PC-9 (cell line): ENCODE results near the gene MRPL58.

Experiments used
- EZH2 ChIP-seq: fragments of 200-600 bp; sonication (generic); IDR thresholded peaks from 2 replicates; pipeline ENCODE4 v1.8.0; 2017; ENCODE audit warnings: antibody characterized with exemption, low read depth
- TF ChIP-seq, protein P1 (sequence below): fragments of 200-600 bp; sonication (generic); conservative IDR thresholded peaks from 2 replicates; pipeline ENCODE4 v1.6.1; 2017; ENCODE audit warnings: mixed run types, antibody characterized with exemption, mild to moderate bottlenecking, moderate library complexity

DNA sequence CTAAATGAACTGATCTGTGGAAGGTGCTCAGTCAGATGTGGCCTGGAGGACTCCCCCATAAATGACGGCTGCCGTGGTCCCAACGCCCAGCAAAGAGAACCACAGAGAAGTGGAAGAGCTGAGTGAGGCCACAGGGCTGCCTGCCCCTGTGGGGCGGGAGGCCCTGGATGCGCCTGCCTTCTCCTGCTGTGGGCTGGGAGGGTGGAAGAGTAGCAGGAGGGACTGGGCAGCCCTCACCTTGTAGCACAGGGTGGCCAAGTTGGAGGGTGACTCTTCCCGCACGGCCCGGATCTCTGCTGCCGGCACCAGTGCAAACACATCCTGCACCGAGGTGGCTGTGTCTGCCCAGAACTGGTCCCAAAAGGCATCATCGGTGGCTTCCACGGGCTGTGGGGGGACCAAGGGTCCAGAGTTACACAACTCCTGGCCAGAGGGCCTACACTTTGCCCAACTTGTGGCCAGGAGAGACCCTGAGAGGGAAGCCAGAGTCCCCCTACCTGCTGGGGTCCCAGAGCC lies 48.2 kb upstream of the MRPL58 start:
- TF ChIP-seq, protein P1, sequence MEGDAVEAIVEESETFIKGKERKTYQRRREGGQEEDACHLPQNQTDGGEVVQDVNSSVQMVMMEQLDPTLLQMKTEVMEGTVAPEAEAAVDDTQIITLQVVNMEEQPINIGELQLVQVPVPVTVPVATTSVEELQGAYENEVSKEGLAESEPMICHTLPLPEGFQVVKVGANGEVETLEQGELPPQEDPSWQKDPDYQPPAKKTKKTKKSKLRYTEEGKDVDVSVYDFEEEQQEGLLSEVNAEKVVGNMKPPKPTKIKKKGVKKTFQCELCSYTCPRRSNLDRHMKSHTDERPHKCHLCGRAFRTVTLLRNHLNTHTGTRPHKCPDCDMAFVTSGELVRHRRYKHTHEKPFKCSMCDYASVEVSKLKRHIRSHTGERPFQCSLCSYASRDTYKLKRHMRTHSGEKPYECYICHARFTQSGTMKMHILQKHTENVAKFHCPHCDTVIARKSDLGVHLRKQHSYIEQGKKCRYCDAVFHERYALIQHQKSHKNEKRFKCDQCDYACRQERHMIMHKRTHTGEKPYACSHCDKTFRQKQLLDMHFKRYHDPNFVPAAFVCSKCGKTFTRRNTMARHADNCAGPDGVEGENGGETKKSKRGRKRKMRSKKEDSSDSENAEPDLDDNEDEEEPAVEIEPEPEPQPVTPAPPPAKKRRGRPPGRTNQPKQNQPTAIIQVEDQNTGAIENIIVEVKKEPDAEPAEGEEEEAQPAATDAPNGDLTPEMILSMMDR, result no peak
- no peak for TF ChIP-seq EZH2
